ENCODE results near the gene ADRB2. TPM values are rescaled to one million over a fixed set of nuclear protein-coding genes. Genes with fewer than 3 reads are reported as not detected.

ADRB2 gene
- polyA plus RNA-seq, 2 of the 4 experiments (the other 2 are of a cell fraction), result 0.18 to 0.34 TPM

DNA sequence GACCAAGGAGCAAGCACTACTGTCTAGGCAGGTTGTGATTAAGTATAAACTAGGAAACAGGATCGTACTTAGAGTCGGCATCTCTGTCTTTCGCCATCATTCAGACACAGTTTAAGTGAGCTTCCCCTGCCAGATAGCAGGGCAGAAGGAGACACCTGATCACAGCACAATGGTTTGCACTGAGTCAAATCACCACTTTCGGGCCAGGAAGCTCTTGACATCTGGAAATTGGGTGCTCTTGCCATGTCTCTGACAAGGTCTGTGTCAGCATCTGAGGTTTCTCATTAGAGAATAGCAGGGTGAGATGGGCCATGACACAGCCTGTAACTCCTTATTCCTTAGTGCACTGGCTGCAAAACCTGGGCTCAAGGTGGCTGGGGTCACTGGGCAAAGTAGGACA is 8.3 kb downstream of the ADRB2 start:
- ATAC-seq (no peak), FAIRE-seq (no peak), DNase-seq (ENCODE audit: low read depth in 1 of 2, low spot score in 1 of 2) (no peak)
- TF ChIP-seq RAD21 (conservative IDR thresholded peaks at IDR 0.05 in 1 of 2, IDR thresholded peaks at IDR 0.05 in 1 of 2) (no peak), USF2 (IDR thresholded peaks at IDR 0.05) (no peak), CHD4 (IDR thresholded peaks at IDR 0.05; ENCODE audit: borderline replicate concordance) (no peak), MYC (IDR thresholded peaks at IDR 0.05; ENCODE audit: borderline replicate concordance, low read length) (no peak), RNF2 (IDR thresholded peaks at IDR 0.05; ENCODE audit: borderline replicate concordance, low read depth) (no peak), EP300 (IDR thresholded peaks at IDR 0.05) (no peak), PHF8 (IDR thresholded peaks at IDR 0.05; ENCODE audit: borderline replicate concordance, low read depth) (no peak)
- TF ChIP-seq, protein P1, sequence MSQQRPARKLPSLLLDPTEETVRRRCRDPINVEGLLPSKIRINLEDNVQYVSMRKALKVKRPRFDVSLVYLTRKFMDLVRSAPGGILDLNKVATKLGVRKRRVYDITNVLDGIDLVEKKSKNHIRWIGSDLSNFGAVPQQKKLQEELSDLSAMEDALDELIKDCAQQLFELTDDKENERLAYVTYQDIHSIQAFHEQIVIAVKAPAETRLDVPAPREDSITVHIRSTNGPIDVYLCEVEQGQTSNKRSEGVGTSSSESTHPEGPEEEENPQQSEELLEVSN (IDR thresholded peaks at IDR 0.05; ENCODE audit: borderline replicate concordance, low read depth), result no peak
- Histone ChIP-seq H3K4me1 (no peaks in the 10 kb centered on the region), H3K4me3 (no peak overlapping the region), H3K4me2 (no peak overlapping the region), H3K27ac (no peak overlapping the region), H3K9me3 (no peaks in the 10 kb centered on the region)
- CTCF ChIA-PET, result no interaction called here
- 91% methylated on average over 4 of the region's 4 CpGs for WGBS (ENCODE audit: missing lambda C conversion rate)
- POLR2A ChIA-PET, result no interaction called here

GRCh38 chr5:148836272-148837250 is 10.2 kb downstream of the ADRB2 start:
- Histone ChIP-seq H3K4me3 (no peak overlapping the region), H3K4me2 (no peak overlapping the region), H3K27ac (no peak overlapping the region), H3K9me3 (no peaks in the 10 kb centered on the region), H3K4me1 (no peaks in the 10 kb centered on the region)
- POLR2A ChIA-PET, result no interaction called here
- ATAC-seq, result no peak
- 57% methylated on average over 11 of the region's 11 CpGs for WGBS (ENCODE audit: missing lambda C conversion rate)
- CTCF ChIA-PET, result interaction anchor here (0.5 to 0.8 kb wide), 3 partner anchors 10 to 535 kb away, joined by 3 to 4 read pairs (median 3); partner anchors contain the start of gene ADRB2
- no peak for TF ChIP-seq TP53 (CRISPR knock-in tag; IDR thresholded peaks at IDR 0.05)
- TF ChIP-seq POLR2AphosphoS2 (conservative IDR thresholded peaks at IDR 0.05; ENCODE audit: low read length), result no peak
- TF ChIP-seq JUNB (IDR thresholded peaks at IDR 0.05), result no peak
- no peak for TF ChIP-seq NFE2L2 (conservative IDR thresholded peaks at IDR 0.05; ENCODE audit: low read length)
- TF ChIP-seq EHMT2 (IDR thresholded peaks at IDR 0.05; ENCODE audit: low read depth), result no peak
- no peak for TF ChIP-seq ZC3H11A (IDR thresholded peaks at IDR 0.05)
- TF ChIP-seq, protein P2, sequence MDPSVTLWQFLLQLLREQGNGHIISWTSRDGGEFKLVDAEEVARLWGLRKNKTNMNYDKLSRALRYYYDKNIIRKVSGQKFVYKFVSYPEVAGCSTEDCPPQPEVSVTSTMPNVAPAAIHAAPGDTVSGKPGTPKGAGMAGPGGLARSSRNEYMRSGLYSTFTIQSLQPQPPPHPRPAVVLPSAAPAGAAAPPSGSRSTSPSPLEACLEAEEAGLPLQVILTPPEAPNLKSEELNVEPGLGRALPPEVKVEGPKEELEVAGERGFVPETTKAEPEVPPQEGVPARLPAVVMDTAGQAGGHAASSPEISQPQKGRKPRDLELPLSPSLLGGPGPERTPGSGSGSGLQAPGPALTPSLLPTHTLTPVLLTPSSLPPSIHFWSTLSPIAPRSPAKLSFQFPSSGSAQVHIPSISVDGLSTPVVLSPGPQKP (IDR thresholded peaks at IDR 0.05; ENCODE audit: low read depth, low read length), result no peak
- no peak for TF ChIP-seq CHD4 (IDR thresholded peaks at IDR 0.05; ENCODE audit: borderline replicate concordance)
- no peak for TF ChIP-seq CEBPB (IDR thresholded peaks at IDR 0.05)
- TF ChIP-seq HEYL (CRISPR knock-in tag; IDR thresholded peaks at IDR 0.05), result no peak
- TF ChIP-seq HOXA7 (CRISPR knock-in tag; IDR thresholded peaks at IDR 0.05), result no peak
- TF ChIP-seq JUN (IDR thresholded peaks at IDR 0.05), result no peak
- no peak for TF ChIP-seq EP300 (IDR thresholded peaks at IDR 0.05)
- no peak for TF ChIP-seq RFX5 (IDR thresholded peaks at IDR 0.05)
- TF ChIP-seq EHF (CRISPR knock-in tag; IDR thresholded peaks at IDR 0.05), result no peak
- no peak for TF ChIP-seq HMGXB4 (CRISPR knock-in tag; IDR thresholded peaks at IDR 0.05; ENCODE audit: borderline replicate concordance)
- TF ChIP-seq CBX8 (IDR thresholded peaks at IDR 0.05), result no peak
- TF ChIP-seq GATA3 (IDR thresholded peaks at IDR 0.05; ENCODE audit: borderline replicate concordance), result no peak
- no peak for TF ChIP-seq CTCF (IDR thresholded peaks at IDR 0.05)
- no peak for TF ChIP-seq POLR2A (IDR thresholded peaks at IDR 0.05; ENCODE audit: low read length)
- no peak for FAIRE-seq
- no peak for DNase-seq (ENCODE audit: low read depth in 1 of 2, low spot score in 1 of 2)

Measured in A549 (cell line).